ENCODE data around the gene PROC.

DNA sequence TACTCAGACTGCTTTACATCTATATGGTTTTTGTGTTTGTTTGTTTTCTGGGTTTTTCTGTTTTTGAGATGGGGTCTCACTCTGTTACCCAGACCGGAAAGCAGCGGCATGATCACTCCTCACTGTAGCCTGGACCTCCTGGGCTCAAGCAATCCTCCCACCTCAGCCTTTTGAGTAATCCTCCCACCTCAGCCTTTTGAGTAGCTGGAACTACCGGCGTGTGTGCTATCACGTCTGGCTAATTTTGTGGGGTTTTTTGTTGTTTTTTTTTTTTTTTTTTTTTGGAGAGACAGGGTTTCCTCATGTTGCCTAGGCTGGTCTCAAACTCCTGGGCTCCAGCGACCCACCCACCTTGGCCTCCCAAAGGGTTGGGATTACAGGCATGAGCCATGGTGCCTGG lies 39.5 kb upstream of the PROC start:
- TF ChIP-seq CTCF (IDR thresholded peaks at IDR 0.05) (no peak), POLR2A (IDR thresholded peaks at IDR 0.05) (no peak)

Measured in adrenal gland (tissue), 5 donors.